Neuronal stem cell (in vitro differentiated cells): Measurements from ENCODE around the gene ZNF81.
"Not testable (repeated sequence)": the region's sequence is repeated elsewhere in the genome, so short reads cannot be mapped to it uniquely, and the experiment has no call there.

Source experiments
- DNase-seq: peaks from one replicate; pipeline ENCODE4 v3.0.0-alpha.2; 2013; ENCODE audit warnings: low spot score
- H2AFZ ChIP-seq: one replicate; pipeline ENCODE4 v1.6.1; 2013; ENCODE audit warnings: mild to moderate bottlenecking, low read length, inconsistent platforms
- H2AK5ac ChIP-seq: 2 replicates; pipeline ENCODE4 v1.6.1; 2013; ENCODE audit warnings: low read depth, mild to moderate bottlenecking, inconsistent platforms, low read length, moderate library complexity, mixed read lengths
- H2BK120ac ChIP-seq: 2 replicates; pipeline ENCODE4 v1.6.1; 2013; ENCODE audit warnings: low read depth, mild to moderate bottlenecking, inconsistent platforms, low read length, moderate library complexity, mixed read lengths
- H2BK12ac ChIP-seq: one replicate; pipeline ENCODE4 v1.6.1; 2013; ENCODE audit warnings: low read length, inconsistent platforms
- H2BK15ac ChIP-seq: 2 replicates; pipeline ENCODE4 v1.6.1; 2013; ENCODE audit warnings: mild to moderate bottlenecking, low read length, inconsistent platforms, mixed read lengths
- H2BK5ac ChIP-seq: one replicate; pipeline ENCODE4 v1.6.1; 2013; ENCODE audit warnings: inconsistent platforms, mild to moderate bottlenecking, low read length, moderate library complexity
- H3K14ac ChIP-seq: one replicate; pipeline ENCODE4 v1.6.1; 2013; ENCODE audit warnings: low read length, inconsistent platforms
- H3K18ac ChIP-seq: 2 replicates; pipeline ENCODE4 v1.6.1; 2013; ENCODE audit warnings: low read length, inconsistent platforms
- H3K23ac ChIP-seq: 2 replicates; pipeline ENCODE4 v1.6.1; 2013; ENCODE audit warnings: low read depth, mild to moderate bottlenecking, mixed read lengths, low read length, inconsistent platforms; ENCODE audit not compliant: poor library complexity
- H3K27ac ChIP-seq: replicated peaks from 3 replicates; pipeline ENCODE4 v1.5.1; 2013; ENCODE audit warnings: low read length, inconsistent platforms
- H3K27me3 ChIP-seq, 3 experiments: 2 replicates each; pipeline ENCODE4 v1.6.1; 2013; ENCODE audit warnings: low read length in 3 of 3, mild to moderate bottlenecking in 2 of 3, inconsistent platforms in 1 of 3, low read depth in 1 of 3, mixed read lengths in 1 of 3, moderate library complexity in 1 of 3; ENCODE audit not compliant: control insufficient read depth in 3 of 3, insufficient read depth in 3 of 3
- H3K36me3 ChIP-seq, 2 donors: replicated peaks in 1 of 2; 2 replicates each; pipeline ENCODE4 v1.6.1; 2013; ENCODE audit warnings: low read length in 2 of 2; ENCODE audit not compliant: control insufficient read depth in 2 of 2, insufficient read depth in 2 of 2
- H3K4ac ChIP-seq: 2 replicates; pipeline ENCODE4 v1.6.1; 2013; ENCODE audit warnings: inconsistent platforms, mild to moderate bottlenecking, low read length, moderate library complexity
- H3K4me1 ChIP-seq, 2 donors: 1 replicate in 1 of 2; 2 replicates in 1 of 2; pipeline ENCODE4 v1.6.1; 2013; ENCODE audit warnings: low read length in 2 of 2, low read depth in 1 of 2; ENCODE audit not compliant: control insufficient read depth in 2 of 2, insufficient read depth in 1 of 2
- H3K4me2 ChIP-seq: one replicate; pipeline ENCODE4 v1.6.1; 2013; ENCODE audit warnings: mild to moderate bottlenecking, low read length, inconsistent platforms; ENCODE audit not compliant: insufficient read depth, poor library complexity, severe bottlenecking
- H3K4me3 ChIP-seq, 2 donors: 2 replicates each; pipeline ENCODE4 v1.5.1; 2013; ENCODE audit warnings: low read length in 2 of 2, mild to moderate bottlenecking in 2 of 2, inconsistent platforms in 1 of 2, moderate library complexity in 1 of 2
- H3K79me1 ChIP-seq: one replicate; pipeline ENCODE4 v1.6.1; 2013; ENCODE audit warnings: low read depth, mild to moderate bottlenecking, inconsistent platforms, low read length, moderate library complexity
- H3K9ac ChIP-seq: one replicate; pipeline ENCODE4 v1.6.1; 2013; ENCODE audit warnings: mild to moderate bottlenecking, low read depth, low read length, inconsistent platforms; ENCODE audit not compliant: poor library complexity
- H3K9me3 ChIP-seq, 2 donors: replicated peaks in 1 of 2; 2 replicates each; pipeline versions ENCODE3 to v1.6.1; 2013; ENCODE audit warnings: low read length in 2 of 2, mild to moderate bottlenecking in 2 of 2, inconsistent platforms in 1 of 2, low read depth in 1 of 2, mixed read lengths in 1 of 2, moderate library complexity in 1 of 2; ENCODE audit not compliant: control insufficient read depth in 2 of 2, insufficient read depth in 1 of 2
- H4K8ac ChIP-seq: one replicate; pipeline ENCODE4 v1.6.1; 2013; ENCODE audit warnings: low read depth, mild to moderate bottlenecking, inconsistent platforms, low read length, moderate library complexity
- H4K91ac ChIP-seq: one replicate; pipeline ENCODE4 v1.6.1; 2013; ENCODE audit warnings: low read length, low read depth, mild to moderate bottlenecking, inconsistent platforms; ENCODE audit not compliant: poor library complexity
- WGBS, 2 donors: extraction: QIAGEN DNeasy Blood & Tissue Kit; methylation state at CpG; one replicate each; pipeline ENCODE4 v1.1.7; 2013; ENCODE audit warnings: missing lambda C conversion rate in 2 of 2, mixed read lengths in 1 of 2; ENCODE audit not compliant: insufficient read length in 2 of 2, insufficient replicate concordance in 1 of 2; ENCODE audit errors: extremely low coverage in 2 of 2; 5-methylcytosine and 5-hydroxymethylcytosine counted together

ZNF81 gene

DNA sequence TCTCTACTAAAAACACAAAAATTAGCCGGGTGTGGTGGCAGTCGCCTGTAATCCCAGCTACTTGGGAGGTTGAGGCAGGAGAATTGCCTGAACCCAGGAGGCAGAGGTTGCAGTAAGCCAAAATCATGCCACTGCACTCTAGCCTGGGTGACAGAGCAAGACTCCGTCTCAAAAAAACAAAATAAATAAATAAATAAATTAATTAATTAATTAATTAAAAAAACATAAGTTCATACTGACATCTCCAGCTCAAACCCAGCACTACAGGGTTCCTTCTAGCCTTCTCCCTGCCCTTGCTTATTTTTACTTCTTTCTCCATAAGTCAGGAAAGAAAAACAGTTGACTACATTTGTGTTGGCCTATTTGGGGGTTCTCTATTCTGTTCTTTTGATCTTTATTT is 95.3 kb downstream of the ZNF81 start:
- not testable (repeated sequence) for H3K27me3 ChIP-seq, H3K18ac ChIP-seq, H3K23ac ChIP-seq, H3K4me3 ChIP-seq, H3K9me3 ChIP-seq, H2BK5ac ChIP-seq, H3K4ac ChIP-seq, DNase-seq, H3K4me2 ChIP-seq, H3K27ac ChIP-seq, H2AFZ ChIP-seq, H2BK120ac ChIP-seq, H2BK15ac ChIP-seq, H3K36me3 ChIP-seq, H3K14ac ChIP-seq, H4K91ac ChIP-seq, H2BK12ac ChIP-seq, H3K79me1 ChIP-seq, H3K4me1 ChIP-seq, H4K8ac ChIP-seq, H3K9ac ChIP-seq, H2AK5ac ChIP-seq
- no CpG with 5 or more reads among the region's 3 CpGs for WGBS, 2 donors

DNA sequence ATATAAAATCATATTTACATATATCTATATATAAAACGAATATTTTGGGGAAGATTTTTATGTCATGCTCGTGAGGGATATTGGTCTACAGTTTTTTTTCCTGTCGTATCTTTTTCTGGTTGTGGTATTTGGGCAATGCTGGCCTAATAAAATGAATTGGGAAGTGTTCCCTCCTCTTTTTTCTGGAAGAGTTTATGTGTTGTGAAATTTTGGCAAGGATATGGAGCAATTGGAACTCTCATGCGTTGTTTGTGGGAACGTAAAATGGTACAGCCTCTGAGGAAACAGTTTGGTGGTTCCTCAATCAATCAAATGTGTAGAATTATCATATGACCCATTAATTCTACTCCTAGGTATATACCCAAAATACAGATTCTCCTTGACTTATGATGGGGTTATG is 97.2 kb downstream of the ZNF81 start:
- Histone ChIP-seq H2AK5ac (no peak overlapping the region), H4K8ac (no peak overlapping the region), H3K14ac (no peak overlapping the region), H2BK120ac (no peak overlapping the region), H3K4ac (no peak overlapping the region), H3K9ac (no peak overlapping the region), H3K27ac (no peak overlapping the region), H3K18ac (no peak overlapping the region), H3K27me3 (no peaks in the 10 kb centered on the region), H3K9me3 (peaks cover 0 to 7% of the 10 kb centered on the region in 2 donors), H3K4me3 (no peak overlapping the region), H4K91ac (no peak overlapping the region), H2BK15ac (no peak overlapping the region), H2BK5ac (no peak overlapping the region), H3K4me2 (no peak overlapping the region), H3K79me1 (no peaks in the 10 kb centered on the region), H3K36me3 (no peaks in the 10 kb centered on the region), H2BK12ac (no peak overlapping the region), H2AFZ (no peak overlapping the region), H3K23ac (no peak overlapping the region), H3K4me1 (no peaks in the 10 kb centered on the region)
- no peak for DNase-seq
- no CpG with 5 or more reads among the region's 5 CpGs for WGBS, 2 donors

DNA sequence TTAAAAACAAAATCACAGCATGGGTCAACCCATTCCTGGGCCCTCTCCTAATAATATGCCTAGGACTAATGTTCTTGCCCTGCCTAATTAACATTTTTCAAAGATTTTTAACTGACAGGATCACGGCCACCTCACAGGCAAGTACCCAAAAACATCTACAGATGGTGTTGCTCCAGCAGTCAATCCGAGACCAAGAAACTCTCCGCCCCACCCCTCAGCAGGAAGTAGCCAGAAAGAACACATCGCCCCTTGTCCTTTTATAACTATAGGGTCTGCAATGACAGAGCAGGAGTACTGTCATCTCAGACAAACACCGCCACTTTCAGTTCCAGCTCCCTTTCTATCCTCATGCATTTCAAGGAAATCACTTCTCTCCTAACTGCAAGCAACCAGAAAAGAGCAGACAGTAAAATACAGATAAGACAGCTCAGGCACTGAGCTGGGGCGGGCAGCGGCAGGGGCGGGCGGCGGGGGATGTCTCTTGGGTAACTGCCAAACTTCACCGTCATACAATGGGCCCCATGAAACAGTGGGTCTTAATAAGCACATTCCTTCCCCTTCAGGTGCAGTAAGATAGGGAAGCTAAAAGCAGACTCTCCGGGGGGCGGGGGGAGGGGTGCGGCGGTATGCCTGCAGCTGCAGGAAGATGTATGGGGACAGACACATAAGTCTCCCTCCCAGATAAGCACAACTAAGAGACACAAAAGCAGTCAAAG is 99.7 kb downstream of the ZNF81 start:
- no peak for DNase-seq
- WGBS, 2 donors: no CpG with 5 or more reads among the region's 15 CpGs
- H3K4me3 ChIP-seq: no peak overlapping the region

DNA sequence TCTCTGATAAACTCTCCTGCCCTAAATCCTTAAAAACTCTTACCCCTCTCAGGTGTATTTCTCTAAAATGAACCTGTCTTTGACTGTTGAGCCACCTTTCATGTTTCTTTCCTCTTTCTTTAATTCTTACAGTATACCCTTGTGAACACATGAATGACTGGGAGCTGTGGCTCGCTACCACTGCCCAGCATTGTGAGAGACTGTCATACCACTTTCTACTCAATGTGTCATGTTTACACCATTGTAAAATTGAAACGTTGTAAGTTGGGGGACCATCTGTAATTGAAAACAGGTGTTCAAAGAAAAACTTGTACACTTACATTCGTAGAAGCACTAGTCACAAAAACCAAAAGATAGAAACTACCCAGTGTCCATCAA is 100.2 kb downstream of the ZNF81 start:
- Histone ChIP-seq H2BK5ac (no peak overlapping the region), H3K4ac (no peak overlapping the region), H3K4me1 (no peaks in the 10 kb centered on the region), H3K9ac (no peak overlapping the region), H3K4me2 (no peak overlapping the region), H4K8ac (no peak overlapping the region), H3K27ac (no peak overlapping the region), H3K27me3 (no peaks in the 10 kb centered on the region), H2AK5ac (no peak overlapping the region), H3K4me3 (no peak overlapping the region), H3K36me3 (no peaks in the 10 kb centered on the region), H3K18ac (no peak overlapping the region), H2BK120ac (no peak overlapping the region), H2BK12ac (no peak overlapping the region), H2AFZ (no peak overlapping the region), H3K23ac (no peak overlapping the region), H3K79me1 (no peaks in the 10 kb centered on the region), H3K14ac (no peak overlapping the region), H3K9me3 (peaks cover 0 to 7% of the 10 kb centered on the region in 2 donors), H2BK15ac (no peak overlapping the region), H4K91ac (no peak overlapping the region)
- no CpG with 5 or more reads among the region's 3 CpGs for WGBS, 2 donors
- DNase-seq: no peak

More for the DNA sequence above, 99.7 kb downstream of the ZNF81 start:
- H3K14ac ChIP-seq: no peak overlapping the region
- no peak overlapping the region for H2AFZ ChIP-seq
- no peaks in the 10 kb centered on the region for H3K4me1 ChIP-seq
- no peak overlapping the region for H3K9ac ChIP-seq
- no peaks in the 10 kb centered on the region for H3K79me1 ChIP-seq
- H2AK5ac ChIP-seq: no peak overlapping the region
- no peak overlapping the region for H2BK15ac ChIP-seq
- H2BK12ac ChIP-seq: no peak overlapping the region
- H3K23ac ChIP-seq: no peak overlapping the region
- H3K27ac ChIP-seq: no peak overlapping the region
- H4K91ac ChIP-seq: no peak overlapping the region
- H3K4me2 ChIP-seq: peak overlapping the region; percentile 11
- H3K9me3 ChIP-seq: peaks cover 0 to 7% of the 10 kb centered on the region in 2 donors
- H3K27me3 ChIP-seq: no peaks in the 10 kb centered on the region
- no peak overlapping the region for H3K4ac ChIP-seq
- no peak overlapping the region for H4K8ac ChIP-seq
- H3K36me3 ChIP-seq: no peaks in the 10 kb centered on the region
- H2BK120ac ChIP-seq: no peak overlapping the region
- no peak overlapping the region for H2BK5ac ChIP-seq
- H3K18ac ChIP-seq: no peak overlapping the region
